GM23248 (cell line): ENCODE data around the gene SPIB. TPM values are rescaled to one million over a fixed set of nuclear protein-coding genes. Genes with fewer than 3 reads are reported as not detected.

Experiments used
- DNase-seq: peaks from one replicate; pipeline ENCODE4 v3.0.0-alpha.2; 2015
- H2AFZ ChIP-seq: fragments of 200-600 bp; sonication (generic); 2 replicates; pipeline ENCODE4 v1.6.1; 2016; ENCODE audit warnings: antibody characterized with exemption
- H3F3A ChIP-seq: fragments of 200-600 bp; sonication (generic); 2 replicates; pipeline ENCODE4 v1.6.1; 2016; ENCODE audit warnings: mild to moderate bottlenecking, antibody characterized with exemption, mixed run types; ENCODE audit not compliant: insufficient read depth
- H3K27ac ChIP-seq: fragments of 200-600 bp; sonication (generic); 2 replicates; pipeline ENCODE4 v1.5.1; 2016; ENCODE audit warnings: mild to moderate bottlenecking
- H3K27me3 ChIP-seq: fragments of 200-600 bp; sonication (generic); replicated peaks from 2 replicates; pipeline ENCODE4 v1.6.1; 2016; ENCODE audit warnings: mild to moderate bottlenecking; ENCODE audit not compliant: insufficient read depth
- H3K36me3 ChIP-seq: fragments of 200-600 bp; sonication (generic); 2 replicates; pipeline ENCODE4 v1.6.1; 2016; ENCODE audit warnings: low read depth, mild to moderate bottlenecking
- H3K4me1 ChIP-seq: fragments of 200-600 bp; sonication (generic); 2 replicates; pipeline ENCODE4 v1.6.1; 2016; ENCODE audit warnings: mild to moderate bottlenecking; ENCODE audit not compliant: insufficient read depth
- H3K4me2 ChIP-seq: fragments of 200-600 bp; sonication (generic); one replicate; pipeline ENCODE4 v1.6.1; 2016; ENCODE audit warnings: mild to moderate bottlenecking; ENCODE audit not compliant: unreplicated experiment
- H3K4me3 ChIP-seq: fragments of 200-600 bp; sonication (generic); 2 replicates; pipeline ENCODE4 v1.5.1; 2016; ENCODE audit warnings: mild to moderate bottlenecking
- H3K79me2 ChIP-seq: fragments of 200-600 bp; sonication (generic); 2 replicates; pipeline ENCODE4 v1.6.1; 2016; ENCODE audit warnings: mild to moderate bottlenecking; ENCODE audit not compliant: insufficient read depth
- H3K9ac ChIP-seq: fragments of 200-600 bp; sonication (generic); 2 replicates; pipeline ENCODE4 v1.6.1; 2016; ENCODE audit warnings: mild to moderate bottlenecking
- H3K9me2 ChIP-seq: fragments of 200-600 bp; sonication (generic); 2 replicates; pipeline ENCODE4 v1.6.1; 2016; ENCODE audit warnings: mixed run types, mild to moderate bottlenecking, moderate library complexity; ENCODE audit not compliant: insufficient read depth
- H3K9me3 ChIP-seq: fragments of 200-600 bp; sonication (generic); one replicate; pipeline ENCODE4 v1.6.1; 2017; ENCODE audit warnings: low read depth
- H4K20me1 ChIP-seq: fragments of 200-600 bp; sonication (generic); 2 replicates; pipeline ENCODE4 v1.6.0; 2016; ENCODE audit not compliant: insufficient read depth
- EZH2 ChIP-seq: fragments of 200-600 bp; sonication (generic); IDR thresholded peaks from 2 replicates; pipeline ENCODE4 v1.6.1; 2018; ENCODE audit warnings: antibody characterized with exemption, mild to moderate bottlenecking; ENCODE audit not compliant: insufficient read depth, poor library complexity, severe bottlenecking
- EZH2phosphoT487 ChIP-seq: fragments of 200-600 bp; sonication (generic); IDR thresholded peaks from 2 replicates; pipeline ENCODE4 v1.6.1; 2018; ENCODE audit warnings: antibody characterized with exemption, moderate library complexity, mild to moderate bottlenecking, low read depth; ENCODE audit not compliant: insufficient read depth
- WGBS, 2 experiments: methylation state at CpG; one replicate each; pipeline ENCODE4 v1.1.6; 2015 to 2017; ENCODE audit warnings: low lambda C conversion rate in 2 of 2, low coverage in 1 of 2; ENCODE audit errors: missing lambda C conversion rate in 2 of 2; 5-methylcytosine and 5-hydroxymethylcytosine counted together
- in situ Hi-C: fragments of 300-500 bp; cut with MboI; formaldehyde crosslinking; loops from 2 replicates; pipeline ENCODE4 v1.15.0; 2020
- polyA plus RNA-seq: library from polyadenylated mRNA; unstranded; fragments of >200 nt; fragmentation: Nextera tagmentation; extraction: Ambion mirVana; gene quantifications from 2 replicates; pipeline ENCODE4 v1.2.1, GENCODE V29; 2016
- total RNA-seq: library from RNA; depleted of rRNA; stranded (reverse); fragments of >200 nt; shearing (Covaris generic); gene quantifications from 2 replicates; pipeline ENCODE4 v1.2.3, GENCODE V29; 2014

SPIB gene
- total and polyA plus RNA-seq, 2 experiments from 2014 or later = not detected

- no peaks in the 10 kb centered on the region for H3K4me1 ChIP-seq
- no peak overlapping the region for H3K4me2 ChIP-seq
- TF ChIP-seq EZH2 = no peak
- TF ChIP-seq EZH2phosphoT487 = no peak
- H3F3A ChIP-seq = no peaks in the 10 kb centered on the region
- H3K79me2 ChIP-seq = no peaks in the 10 kb centered on the region
- 19 to 22% methylated on average over 14 of the region's 14 CpGs for WGBS, 2 experiments
- no peaks in the 10 kb centered on the region for H3K9me2 ChIP-seq
- H3K27me3 ChIP-seq = peaks cover 25% of the 10 kb centered on the region
- H2AFZ ChIP-seq = no peak overlapping the region
- no peaks in the 10 kb centered on the region for H3K9me3 ChIP-seq
- no peak for DNase-seq
- no peak overlapping the region for H3K9ac ChIP-seq
- in situ Hi-C loops = no loop called here
- no peak overlapping the region for H3K4me3 ChIP-seq
- no peaks in the 10 kb centered on the region for H3K36me3 ChIP-seq
- no peaks in the 10 kb centered on the region for H4K20me1 ChIP-seq
- no peak overlapping the region for H3K27ac ChIP-seq
These were observed 363 bp downstream of the SPIB start for GRCh38 chr19:50419022-50419579.

DNA sequence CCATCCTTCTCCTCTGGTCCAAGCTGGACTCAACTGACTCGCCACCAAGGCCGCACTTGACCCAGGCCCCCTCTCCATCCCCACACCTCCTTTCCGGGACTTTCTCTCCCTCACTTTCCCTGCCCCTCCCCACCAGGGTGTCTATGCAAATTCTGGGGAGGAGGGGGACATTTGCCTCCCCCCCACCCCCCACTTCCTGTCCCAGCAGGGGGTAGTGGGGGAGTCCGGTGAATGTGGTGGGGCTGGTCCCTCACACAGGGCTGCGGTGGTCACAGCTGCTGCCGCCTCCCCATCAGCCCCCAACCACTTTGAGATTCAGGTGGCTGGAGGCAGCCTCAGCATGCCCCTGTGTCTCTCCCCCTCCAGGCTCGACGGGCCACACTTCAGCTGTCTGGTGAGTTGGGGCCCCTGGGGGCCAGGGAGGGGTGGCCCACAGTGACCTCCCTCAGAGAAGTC lies 870 bp downstream of the SPIB start:
- Histone ChIP-seq H2AFZ (no peak overlapping the region), H3K9me3 (no peaks in the 10 kb centered on the region), H3K9me2 (no peaks in the 10 kb centered on the region), H3K4me2 (no peak overlapping the region), H3K4me3 (no peak overlapping the region), H4K20me1 (no peaks in the 10 kb centered on the region), H3K79me2 (no peaks in the 10 kb centered on the region), H3K27ac (no peak overlapping the region), H3K4me1 (no peaks in the 10 kb centered on the region), H3F3A (no peaks in the 10 kb centered on the region), H3K9ac (no peak overlapping the region), H3K27me3 (peaks cover 25% of the 10 kb centered on the region), H3K36me3 (no peaks in the 10 kb centered on the region)
- in situ Hi-C loops = no loop called here
- 6 to 7% methylated on average over 6 to 8 of the region's 8 CpGs for WGBS, 2 experiments
- DNase-seq = no peak
- TF ChIP-seq EZH2 (no peak), EZH2phosphoT487 (no peak)

DNA sequence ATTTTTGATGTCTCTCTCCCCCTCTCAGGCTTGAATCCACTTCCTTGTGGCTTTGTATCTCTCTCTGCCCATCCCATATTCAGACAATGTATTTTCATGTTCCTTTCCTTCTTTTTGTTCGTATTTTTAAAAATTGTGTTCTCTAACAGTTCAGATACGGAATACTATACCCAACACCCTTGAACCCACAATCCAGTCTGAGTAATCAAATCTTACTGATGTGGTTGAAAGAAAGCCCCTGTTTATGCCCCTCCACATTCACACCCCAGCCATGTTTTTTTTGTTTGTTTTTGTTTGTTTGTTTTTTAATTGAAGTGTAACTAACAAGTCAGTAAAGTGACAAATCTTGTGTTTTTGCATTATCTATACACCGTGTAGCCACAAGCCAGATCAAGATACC lies 1.4 kb downstream of the SPIB start:
- 35 to 40% methylated on average over 3 of the region's 3 CpGs for WGBS, 2 experiments
- Histone ChIP-seq H3K4me1 (no peaks in the 10 kb centered on the region), H3K79me2 (no peaks in the 10 kb centered on the region), H3K9ac (no peak overlapping the region), H3K9me3 (no peaks in the 10 kb centered on the region), H3F3A (no peaks in the 10 kb centered on the region), H3K4me3 (no peak overlapping the region), H2AFZ (no peak overlapping the region), H3K27me3 (peaks cover 25% of the 10 kb centered on the region), H3K36me3 (no peaks in the 10 kb centered on the region), H3K27ac (no peak overlapping the region), H3K9me2 (no peaks in the 10 kb centered on the region), H3K4me2 (no peak overlapping the region), H4K20me1 (no peaks in the 10 kb centered on the region)
- in situ Hi-C loops = no loop called here
- TF ChIP-seq EZH2 = no peak
- no peak for TF ChIP-seq EZH2phosphoT487
- DNase-seq = no peak

- H3K79me2 ChIP-seq = no peaks in the 10 kb centered on the region
- H3F3A ChIP-seq = no peaks in the 10 kb centered on the region
- H3K27ac ChIP-seq = no peak overlapping the region
- H3K4me2 ChIP-seq = no peak overlapping the region
- H3K9me2 ChIP-seq = no peaks in the 10 kb centered on the region
- no peaks in the 10 kb centered on the region for H4K20me1 ChIP-seq
- TF ChIP-seq EZH2 (no peak), EZH2phosphoT487 (no peak)
- H3K4me1 ChIP-seq = no peaks in the 10 kb centered on the region
- H3K27me3 ChIP-seq = peaks cover 25% of the 10 kb centered on the region
- no peak for DNase-seq
- H3K9ac ChIP-seq = no peak overlapping the region
- WGBS, 2 experiments = 75 to 82% methylated on average over 3 of the region's 3 CpGs
- H3K36me3 ChIP-seq = no peaks in the 10 kb centered on the region
- no peak overlapping the region for H2AFZ ChIP-seq
- H3K9me3 ChIP-seq = no peaks in the 10 kb centered on the region
- in situ Hi-C loops = no loop called here
- no peak overlapping the region for H3K4me3 ChIP-seq
These were observed 2.1 kb downstream of the SPIB start for GRCh38 chr19:50420808-50421207.
